ENCODE measurements around the gene ARHGEF40. TPM values are rescaled to one million over a fixed set of nuclear protein-coding genes. Genes with fewer than 3 reads are reported as not detected.
A peak's percentile ranks its signal among the peaks of the same experiment; 100 is the strongest.

ARHGEF40 gene
- total RNA-seq, 1 experiment from 2014 or later: 28.3 TPM

- H3K27me3 ChIP-seq: no peaks in the 10 kb centered on the region
- H3K36me3 ChIP-seq: peaks cover 18% of the 10 kb centered on the region
- DNase-seq: no peak
- peaks cover 7% of the 10 kb centered on the region; the same call in 1 of the 2 replicates for H3K4me1 ChIP-seq
- H3K4me3 ChIP-seq: no peak overlapping the region
- H3K27ac ChIP-seq: no peak overlapping the region
- H3K9me3 ChIP-seq (replicated peaks): no peaks in the 10 kb centered on the region
These were observed 21.0 kb downstream of the ARHGEF40 start for GRCh38 chr14:21090940-21091663.

GRCh38 chr14:21091821-21092272, 21.7 kb downstream of the ARHGEF40 start:
- peaks cover 16% of the 10 kb centered on the region for H3K36me3 ChIP-seq
- no peaks in the 10 kb centered on the region for H3K27me3 ChIP-seq
- H3K9me3 ChIP-seq (replicated peaks): no peaks in the 10 kb centered on the region
- no peak overlapping the region for H3K4me3 ChIP-seq
- DNase-seq: no peak
- H3K27ac ChIP-seq: no peak overlapping the region
- H3K4me1 ChIP-seq: peaks cover 7% of the 10 kb centered on the region; the same call in 1 of the 2 replicates

- Histone ChIP-seq H3K9me3 (replicated peaks) (no peaks in the 10 kb centered on the region), H3K27ac (no peak overlapping the region)
These were observed 22.3 kb downstream of the ARHGEF40 start for GRCh38 chr14:21092273-21093011.

DNA sequence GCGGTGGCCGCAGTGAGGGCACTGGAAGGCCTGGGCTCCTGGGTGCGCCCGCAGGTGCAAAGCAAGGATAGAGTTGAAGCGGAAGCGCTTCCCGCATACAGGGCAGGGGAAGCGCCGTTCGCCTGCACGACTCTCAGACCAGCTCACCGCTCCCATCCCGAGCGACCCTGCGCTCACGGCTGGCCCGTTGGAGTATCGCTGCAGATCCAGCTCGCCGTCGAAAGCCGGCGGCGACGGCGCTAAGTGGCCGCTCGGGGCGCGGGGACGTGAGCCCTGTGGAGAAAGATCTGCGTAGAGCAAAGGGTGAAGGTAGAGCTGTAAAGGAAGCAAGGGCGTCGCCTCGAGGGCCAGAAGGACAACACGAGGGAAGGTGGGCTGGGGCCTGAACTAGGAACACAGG, 22.9 kb downstream of the ARHGEF40 start:
- Histone ChIP-seq H3K27ac (no peak overlapping the region), H3K36me3 (peaks cover 7% of the 10 kb centered on the region), H3K27me3 (no peaks in the 10 kb centered on the region), H3K9me3 (replicated peaks) (no peaks in the 10 kb centered on the region), H3K4me1 (peaks cover 7% of the 10 kb centered on the region; the same call in 1 of the 2 replicates), H3K4me3 (no peak overlapping the region)
- DNase-seq: no peak

More at GRCh38 chr14:21092273-21093011, 22.3 kb downstream of the ARHGEF40 start:
- H3K4me3 ChIP-seq: no peak overlapping the region
- peaks cover 7% of the 10 kb centered on the region; the same call in 1 of the 2 replicates for H3K4me1 ChIP-seq
- peak; percentile 54 to 69 for DNase-seq
- H3K36me3 ChIP-seq: peaks cover 13% of the 10 kb centered on the region
- H3K27me3 ChIP-seq: no peaks in the 10 kb centered on the region

- Histone ChIP-seq H3K4me3 (no peak overlapping the region), H3K36me3 (peaks cover 7% of the 10 kb centered on the region; the same call in 1 of the 2 replicates), H3K4me1 (peaks cover 9% of the 10 kb centered on the region), H3K9me3 (replicated peaks) (no peaks in the 10 kb centered on the region), H3K27me3 (no peaks in the 10 kb centered on the region), H3K27ac (no peak overlapping the region)
- peak in 1 of 2 experiments; percentile 52 for DNase-seq
These were observed 23.9 kb downstream of the ARHGEF40 start for GRCh38 chr14:21093769-21094681.

- DNase-seq: no peak
- H3K36me3 ChIP-seq: no peaks in the 10 kb centered on the region
- no peak overlapping the region for H3K4me3 ChIP-seq
- H3K4me1 ChIP-seq: peaks cover 16% of the 10 kb centered on the region
- no peak overlapping the region for H3K27ac ChIP-seq
- no peaks in the 10 kb centered on the region for H3K27me3 ChIP-seq
- H3K9me3 ChIP-seq (replicated peaks): no peaks in the 10 kb centered on the region
These were observed 25.5 kb downstream of the ARHGEF40 start for GRCh38 chr14:21095430-21096205.

DNA sequence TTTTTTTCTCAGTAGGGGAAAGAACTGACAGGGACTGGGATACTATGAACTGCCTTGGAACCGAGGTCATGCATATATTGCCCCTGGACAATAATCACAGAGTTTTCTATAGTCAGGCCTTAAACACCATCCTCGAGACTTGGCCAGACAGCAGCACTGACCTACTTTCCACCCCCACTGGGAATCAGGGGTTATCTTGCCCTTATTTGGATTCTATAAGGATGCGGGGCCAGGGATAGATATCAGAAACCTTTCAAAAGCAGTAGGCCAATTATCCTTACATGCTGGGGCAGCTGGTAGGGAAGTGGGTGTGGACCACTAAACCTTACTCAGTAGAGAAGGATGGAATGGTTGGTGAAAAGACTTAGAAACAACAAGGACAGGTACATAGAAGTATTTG, 26.3 kb downstream of the ARHGEF40 start:
- no peak overlapping the region for H3K27ac ChIP-seq
- H3K36me3 ChIP-seq: no peaks in the 10 kb centered on the region
- H3K4me3 ChIP-seq: no peak overlapping the region
- no peaks in the 10 kb centered on the region for H3K27me3 ChIP-seq
- H3K4me1 ChIP-seq: peaks cover 16% of the 10 kb centered on the region
- DNase-seq: no peak
- no peaks in the 10 kb centered on the region for H3K9me3 ChIP-seq (replicated peaks)

GRCh38 chr14:21096978-21097635, 27.0 kb downstream of the ARHGEF40 start:
- no peaks in the 10 kb centered on the region for H3K9me3 ChIP-seq (replicated peaks)
- peaks cover 16% of the 10 kb centered on the region for H3K4me1 ChIP-seq
- no peak overlapping the region for H3K4me3 ChIP-seq
- H3K27me3 ChIP-seq: no peaks in the 10 kb centered on the region
- DNase-seq: no peak
- no peaks in the 10 kb centered on the region for H3K36me3 ChIP-seq
- no peak overlapping the region for H3K27ac ChIP-seq

DNA sequence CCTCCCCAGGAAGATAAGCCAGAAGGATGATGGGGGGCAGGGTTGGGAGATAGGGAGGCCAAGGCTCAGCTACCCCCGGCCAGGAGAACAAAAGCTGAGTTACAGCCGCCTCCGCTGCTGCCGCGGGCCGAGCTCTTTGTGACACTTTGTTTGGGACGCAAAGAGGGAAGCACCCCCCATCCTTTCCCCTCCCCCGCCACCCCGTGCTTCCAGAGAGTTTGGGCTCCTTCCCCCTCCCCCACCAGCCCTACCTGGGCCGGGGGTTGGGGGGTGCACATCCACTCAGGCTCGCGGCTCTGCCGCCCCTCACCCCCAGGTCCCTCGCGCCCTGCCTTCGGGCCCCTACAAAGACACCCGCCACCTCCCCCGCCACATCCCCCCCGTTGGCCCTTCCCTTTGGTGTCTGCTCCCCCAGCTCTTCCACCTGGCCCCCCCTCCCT, 27.6 kb downstream of the ARHGEF40 start:
- DNase-seq: no peak
- H3K27me3 ChIP-seq: no peaks in the 10 kb centered on the region
- no peaks in the 10 kb centered on the region for H3K36me3 ChIP-seq
- peaks cover 17% of the 10 kb centered on the region for H3K4me1 ChIP-seq
- no peak overlapping the region for H3K27ac ChIP-seq
- no peaks in the 10 kb centered on the region for H3K9me3 ChIP-seq (replicated peaks)
- H3K4me3 ChIP-seq: no peak overlapping the region

DNA sequence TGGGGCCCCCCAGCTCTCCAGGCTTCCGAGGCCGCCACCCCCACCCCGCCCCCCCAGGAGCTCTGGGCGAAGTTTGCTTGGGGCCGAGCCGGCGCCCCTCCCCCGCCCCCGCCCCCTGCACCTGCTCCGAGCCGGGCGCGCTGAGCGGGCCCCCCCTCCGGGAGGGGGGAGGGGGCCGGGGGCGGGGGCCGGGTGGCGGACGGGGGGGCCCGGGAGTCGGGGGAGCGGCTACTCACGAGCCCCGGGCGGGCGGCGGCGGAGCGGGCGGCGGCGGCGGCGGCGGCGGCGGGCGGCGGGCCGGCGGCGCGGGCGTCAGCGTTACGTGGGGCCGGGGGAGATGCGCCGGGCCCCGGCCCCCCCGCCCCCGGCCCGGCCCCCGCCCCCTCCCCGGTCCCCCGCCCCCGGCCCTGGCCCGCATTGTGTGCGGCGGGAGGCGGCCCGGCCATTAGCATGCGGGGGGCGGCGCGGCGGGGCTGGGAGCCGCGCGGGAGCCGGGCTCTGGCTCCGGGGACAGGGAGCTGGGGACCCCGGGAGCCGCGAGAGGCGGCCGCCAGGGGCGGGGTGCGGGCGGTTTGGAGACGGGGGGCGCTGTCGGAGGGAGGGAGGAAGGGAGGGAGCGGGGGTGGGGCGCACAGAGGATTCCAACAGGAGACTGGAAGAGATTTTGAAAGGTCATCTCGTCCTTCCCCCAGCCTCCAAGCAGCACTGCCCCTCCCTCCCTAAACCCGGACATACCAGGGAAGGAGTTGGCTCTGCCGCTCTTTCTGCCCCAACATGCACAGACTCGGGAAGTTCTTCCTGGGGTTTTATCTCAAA, 28.2 kb downstream of the ARHGEF40 start, which contains the start of gene ZNF219:
Gene ZNF219, minus strand, starts transcription at position 580 of the 816 bp plus-strand sequence. CDS start 5,064 bp downstream, outside the sequence.
- Histone ChIP-seq H3K36me3 (no peaks in the 10 kb centered on the region), H3K27ac (no peak within 1 kb of the TSS), H3K9me3 (replicated peaks) (no peaks in the 10 kb centered on the region), H3K27me3 (no peaks in the 10 kb centered on the region), H3K4me3 (peak within 1 kb of the TSS; percentile 57), H3K4me1 (peaks cover 20% of the 10 kb centered on the region)
- peak; percentile 53 to 59 for DNase-seq

- Histone ChIP-seq H3K27me3 (no peaks in the 10 kb centered on the region), H3K36me3 (no peaks in the 10 kb centered on the region), H3K4me3 (peak overlapping the region; percentile 57), H3K9me3 (replicated peaks) (no peaks in the 10 kb centered on the region), H3K4me1 (peaks cover 14% of the 10 kb centered on the region), H3K27ac (no peak overlapping the region)
- no peak for DNase-seq
These were observed 28.9 kb downstream of the ARHGEF40 start for GRCh38 chr14:21098892-21099595.

DNA sequence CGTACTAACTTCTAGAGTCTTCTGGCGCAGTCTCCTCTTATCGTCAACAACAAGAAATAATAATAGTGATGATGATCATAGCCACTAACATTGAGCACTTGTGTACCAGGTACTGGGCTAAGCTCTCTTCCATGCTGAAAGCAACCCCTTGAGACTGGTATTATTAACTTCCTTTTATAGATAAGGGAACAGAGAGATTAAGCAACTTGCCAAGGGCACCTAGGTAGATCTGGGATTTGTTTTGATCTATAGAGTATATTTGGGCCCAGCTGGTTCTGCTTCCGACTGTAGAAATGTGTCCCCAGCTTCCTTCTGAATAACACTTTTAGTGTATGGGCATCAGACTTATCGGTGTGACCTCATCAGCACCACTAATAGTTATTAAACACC, 29.5 kb downstream of the ARHGEF40 start:
- Histone ChIP-seq H3K27me3 (no peaks in the 10 kb centered on the region), H3K27ac (no peak overlapping the region), H3K9me3 (replicated peaks) (no peaks in the 10 kb centered on the region), H3K4me3 (no peak overlapping the region), H3K36me3 (no peaks in the 10 kb centered on the region), H3K4me1 (peaks cover 14% of the 10 kb centered on the region)
- no peak for DNase-seq
